Subcutaneous abdominal adipose tissue (tissue), 5 donors: ENCODE results near the gene GLTP.

Experiments
- H3K27ac ChIP-seq: one replicate; pipeline ENCODE4 v1.7.0; 2013; ENCODE audit warnings: low read depth, mild to moderate bottlenecking, inconsistent platforms, low read length, moderate library complexity
- H3K27me3 ChIP-seq, 5 donors: one replicate each; pipeline ENCODE4 v1.7.0; 2013; ENCODE audit warnings: low read length in 5 of 5, inconsistent platforms in 1 of 5; ENCODE audit not compliant: control insufficient read depth in 5 of 5, insufficient read depth in 4 of 5
- H3K36me3 ChIP-seq, 5 donors: one replicate each; pipeline ENCODE4 v1.7.0; 2013; ENCODE audit warnings: low read length in 5 of 5; ENCODE audit not compliant: control insufficient read depth in 5 of 5, insufficient read depth in 5 of 5
- H3K4me1 ChIP-seq, 5 donors: one replicate each; pipeline ENCODE4 v1.7.0; 2013; ENCODE audit warnings: low read length in 5 of 5, mild to moderate bottlenecking in 3 of 5, moderate library complexity in 1 of 5; ENCODE audit not compliant: control insufficient read depth in 5 of 5, insufficient read depth in 5 of 5
- H3K4me3 ChIP-seq, 5 donors: one replicate each; pipeline ENCODE4 v1.7.0; 2013; ENCODE audit warnings: low read length in 5 of 5, low read depth in 1 of 5
- H3K9ac ChIP-seq, 5 donors: one replicate each; pipeline ENCODE4 v1.7.0; 2013; ENCODE audit warnings: low read length in 5 of 5, mild to moderate bottlenecking in 4 of 5, moderate library complexity in 3 of 5
- H3K9me3 ChIP-seq, 5 donors: one replicate each; pipeline ENCODE4 v1.7.0; 2013; ENCODE audit warnings: low read length in 5 of 5; ENCODE audit not compliant: control insufficient read depth in 5 of 5
- donor health status: healthy.
- donor health status: healthy.
- donor health status: healthy.
- donor health status: healthy.
- donor health status: healthy.

The GLTP gene

DNA sequence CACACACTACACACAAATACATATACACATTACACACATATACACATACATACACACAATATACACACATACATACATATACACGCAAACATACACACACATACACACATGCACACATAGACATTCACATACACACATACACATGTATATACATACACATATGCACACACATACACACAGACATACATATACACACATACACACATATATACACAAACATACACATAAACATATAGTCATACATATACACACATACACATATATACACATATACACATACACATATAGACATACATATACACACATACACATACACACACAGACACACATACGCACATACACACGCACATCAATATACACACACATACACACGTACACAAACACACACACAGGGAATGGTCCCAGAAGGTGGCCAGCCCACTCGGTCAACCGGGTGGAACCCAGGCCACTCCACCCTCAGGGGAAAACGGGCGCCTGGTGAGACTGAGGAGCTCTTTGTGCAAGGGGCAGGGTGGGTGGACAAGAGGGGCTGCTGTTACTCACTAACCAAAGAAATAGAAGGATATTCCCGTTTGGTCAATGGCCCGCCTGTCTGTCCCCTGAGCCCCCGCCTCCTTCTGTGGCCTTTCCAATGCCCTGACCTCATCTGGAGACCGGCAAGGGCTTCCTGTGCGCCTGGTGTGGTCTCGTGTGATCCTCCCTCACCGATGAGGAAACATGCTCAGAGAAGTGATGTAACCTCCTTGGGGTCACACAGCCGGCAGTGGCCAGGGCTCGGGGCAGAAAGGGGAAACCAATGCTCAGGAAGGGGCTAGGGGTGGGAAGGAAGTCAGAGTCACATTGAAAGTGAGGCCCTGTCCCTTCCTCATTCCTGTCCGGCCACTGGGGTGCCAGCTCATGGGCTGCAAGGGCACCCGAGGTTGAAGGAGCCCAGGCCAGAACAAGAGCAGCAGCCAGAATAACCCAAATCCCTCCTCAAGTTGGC lies 52.5 kb downstream of the GLTP start:
- Histone ChIP-seq H3K9me3 (no peaks in the 10 kb centered on the region), H3K27ac (peak overlapping the region; percentile 39), H3K36me3 (no peaks in the 10 kb centered on the region), H3K9ac (no peak overlapping the region), H3K27me3 (peaks cover 7 to 20% (median 17%) of the 10 kb centered on the region in 5 donors), H3K4me3 (no peak overlapping the region), H3K4me1 (peaks cover 0 to 23% (median 1%) of the 10 kb centered on the region in 5 donors)

DNA sequence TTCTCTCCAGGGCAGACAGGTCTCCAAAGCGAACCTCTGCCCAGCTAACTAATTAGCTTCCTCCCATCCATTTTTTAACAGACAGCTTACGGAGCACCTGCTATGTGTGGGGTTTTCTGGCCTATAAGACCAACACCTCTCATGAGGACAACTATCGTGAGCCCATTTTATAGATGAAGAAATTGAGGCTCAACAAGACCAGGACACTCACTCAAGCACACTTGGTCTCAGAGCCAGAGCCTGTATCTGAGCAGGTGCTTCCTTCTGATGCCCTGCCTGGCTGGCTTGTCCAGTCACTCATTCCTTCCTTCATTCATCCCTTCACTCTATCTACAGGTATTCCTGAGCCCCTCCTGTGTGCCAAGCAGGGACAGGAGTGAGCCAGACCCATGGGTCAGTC lies 53.3 kb downstream of the GLTP start:
- no peak overlapping the region for H3K27ac ChIP-seq
- no peaks in the 10 kb centered on the region for H3K36me3 ChIP-seq
- H3K4me3 ChIP-seq: no peak overlapping the region
- H3K27me3 ChIP-seq: peaks cover 6 to 17% (median 10%) of the 10 kb centered on the region in 5 donors
- H3K4me1 ChIP-seq: peaks cover 0 to 21% (median 0%) of the 10 kb centered on the region in 5 donors
- no peaks in the 10 kb centered on the region for H3K9me3 ChIP-seq
- H3K9ac ChIP-seq: no peak overlapping the region

DNA sequence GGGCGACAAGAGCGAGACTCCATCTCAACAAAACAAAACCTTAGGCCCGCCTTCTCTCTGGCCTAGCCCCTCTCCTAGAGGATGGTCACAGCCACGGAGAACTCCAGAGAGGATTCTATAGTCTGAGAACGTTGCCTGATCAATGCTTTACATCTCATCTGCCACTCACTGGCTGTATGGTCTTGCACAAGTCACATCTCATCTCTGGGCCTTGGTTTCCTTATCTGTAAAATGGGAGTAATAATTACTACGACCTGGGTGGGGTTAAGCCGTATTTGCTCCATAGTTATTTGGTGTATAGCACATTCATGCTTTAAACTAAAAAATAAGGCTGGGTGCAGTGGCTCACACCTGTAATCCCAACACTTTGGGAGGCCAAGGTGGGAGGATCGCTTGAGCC lies 55.6 kb downstream of the GLTP start:
- Histone ChIP-seq H3K9me3 (no peaks in the 10 kb centered on the region), H3K27me3 (peaks cover 5 to 10% (median 5%) of the 10 kb centered on the region in 5 donors), H3K4me3 (no peak overlapping the region), H3K9ac (no peak overlapping the region), H3K36me3 (no peaks in the 10 kb centered on the region), H3K4me1 (peaks cover 0 to 13% (median 0%) of the 10 kb centered on the region in 5 donors), H3K27ac (no peak overlapping the region)

DNA sequence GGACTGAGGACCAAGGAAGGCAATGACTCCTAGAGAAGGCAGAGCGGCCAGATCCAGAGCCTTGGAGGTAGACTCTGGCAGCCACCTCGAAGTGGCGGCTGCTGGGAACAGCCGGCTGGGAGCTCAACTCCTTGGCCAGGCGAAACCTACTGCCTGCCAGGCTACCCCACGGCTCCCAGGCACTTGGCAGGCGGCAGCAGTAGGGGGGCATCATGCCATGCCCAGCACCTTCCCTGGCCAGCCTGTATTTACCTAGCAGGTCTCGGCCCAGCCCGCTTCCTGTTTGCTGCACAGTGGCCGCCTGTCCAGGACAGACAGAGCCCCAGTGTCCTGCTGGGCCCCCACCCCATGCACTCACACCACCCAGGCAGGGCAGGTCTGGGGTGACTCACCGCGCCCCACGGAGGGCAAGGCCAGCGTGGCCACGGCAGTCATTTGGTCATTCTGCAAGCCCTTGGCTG lies 57.4 kb downstream of the GLTP start:
- H3K27me3 ChIP-seq: peaks cover 5 to 15% (median 8%) of the 10 kb centered on the region in 5 donors
- no peaks in the 10 kb centered on the region for H3K36me3 ChIP-seq
- H3K9ac ChIP-seq: no peak overlapping the region
- H3K4me3 ChIP-seq: no peak overlapping the region
- no peaks in the 10 kb centered on the region for H3K9me3 ChIP-seq
- no peaks in the 10 kb centered on the region for H3K4me1 ChIP-seq
- H3K27ac ChIP-seq: no peak overlapping the region

DNA sequence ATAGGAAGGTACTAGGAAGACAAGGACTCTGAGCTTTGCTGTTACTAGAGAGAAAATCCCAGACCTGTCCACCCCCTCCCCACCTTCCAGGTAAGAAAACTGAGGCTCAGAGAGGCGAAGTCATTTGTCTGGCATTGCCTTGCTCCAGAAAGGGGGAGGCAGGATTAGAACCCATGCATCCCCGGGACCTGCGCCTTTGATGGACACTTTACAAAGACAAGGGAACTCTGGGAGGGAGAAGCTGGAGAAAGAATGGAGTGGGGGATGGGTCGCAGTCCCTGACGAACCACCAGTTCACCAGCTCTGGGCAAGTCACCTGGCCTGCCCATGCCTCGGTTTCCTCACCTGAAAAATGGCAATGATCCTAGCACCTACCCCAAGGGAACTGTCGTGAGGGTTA lies 57.9 kb downstream of the GLTP start:
- Histone ChIP-seq H3K4me1 (no peaks in the 10 kb centered on the region), H3K9me3 (no peaks in the 10 kb centered on the region), H3K27ac (no peak overlapping the region), H3K4me3 (no peak overlapping the region), H3K27me3 (peaks cover 5 to 20% (median 11%) of the 10 kb centered on the region in 5 donors), H3K36me3 (no peaks in the 10 kb centered on the region), H3K9ac (no peak overlapping the region)

DNA sequence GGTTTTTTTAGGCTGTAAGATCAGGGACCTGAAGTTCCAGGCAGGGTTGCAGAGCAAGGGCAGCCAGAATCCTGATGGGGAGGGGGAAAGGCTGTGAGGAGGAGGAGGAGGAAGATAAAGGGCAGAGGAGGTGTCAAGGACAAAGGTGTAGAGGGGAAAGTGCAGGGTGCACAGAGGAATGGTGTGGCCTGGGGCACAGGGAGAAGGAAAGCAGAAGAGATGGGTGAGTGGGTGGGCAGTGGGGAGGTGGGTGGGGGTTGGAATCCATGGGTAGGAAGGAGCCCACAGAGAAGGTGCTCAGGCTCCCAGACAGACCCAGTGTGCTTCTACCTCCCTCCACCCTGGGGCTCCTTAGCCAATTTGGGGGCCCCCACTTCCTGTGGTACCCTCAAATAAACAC lies 58.4 kb downstream of the GLTP start:
- Histone ChIP-seq H3K27ac (no peak overlapping the region), H3K9ac (no peak overlapping the region), H3K27me3 (peaks cover 5 to 22% (median 11%) of the 10 kb centered on the region in 5 donors), H3K4me1 (no peaks in the 10 kb centered on the region), H3K36me3 (no peaks in the 10 kb centered on the region), H3K4me3 (no peak overlapping the region), H3K9me3 (no peaks in the 10 kb centered on the region)

DNA sequence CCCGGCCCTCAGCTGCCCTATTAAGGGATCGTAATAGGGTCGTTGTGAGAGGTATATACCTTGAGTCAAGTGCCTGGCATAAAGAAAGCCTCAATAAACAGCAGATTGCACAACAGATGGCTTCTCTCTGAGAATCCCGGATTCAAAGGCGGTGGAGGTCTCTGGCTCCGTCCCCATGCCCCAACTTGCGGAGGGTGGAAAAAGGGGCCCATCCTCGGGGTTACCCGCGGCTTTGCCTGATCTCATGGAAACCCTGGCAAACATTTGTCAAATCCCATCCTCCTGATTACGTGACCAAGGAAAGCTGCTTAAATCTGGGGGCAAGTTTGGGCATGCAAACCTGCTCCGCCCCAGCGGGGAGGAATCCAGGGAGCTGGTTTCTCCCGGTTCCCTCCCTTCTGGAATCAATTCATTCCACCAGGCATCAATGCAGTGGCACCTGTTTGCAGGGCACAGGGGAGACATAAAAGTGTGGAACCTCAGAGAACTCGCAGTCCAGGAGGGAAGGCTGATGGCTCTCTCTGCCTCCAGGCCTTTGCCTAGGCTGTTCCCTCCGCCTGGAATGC lies 59.4 kb downstream of the GLTP start:
- H3K4me1 ChIP-seq: no peaks in the 10 kb centered on the region
- H3K36me3 ChIP-seq: no peaks in the 10 kb centered on the region
- H3K4me3 ChIP-seq: no peak overlapping the region
- H3K27me3 ChIP-seq: peaks cover 5 to 22% (median 11%) of the 10 kb centered on the region in 5 donors
- H3K27ac ChIP-seq: no peak overlapping the region
- no peaks in the 10 kb centered on the region for H3K9me3 ChIP-seq
- no peak overlapping the region for H3K9ac ChIP-seq

DNA sequence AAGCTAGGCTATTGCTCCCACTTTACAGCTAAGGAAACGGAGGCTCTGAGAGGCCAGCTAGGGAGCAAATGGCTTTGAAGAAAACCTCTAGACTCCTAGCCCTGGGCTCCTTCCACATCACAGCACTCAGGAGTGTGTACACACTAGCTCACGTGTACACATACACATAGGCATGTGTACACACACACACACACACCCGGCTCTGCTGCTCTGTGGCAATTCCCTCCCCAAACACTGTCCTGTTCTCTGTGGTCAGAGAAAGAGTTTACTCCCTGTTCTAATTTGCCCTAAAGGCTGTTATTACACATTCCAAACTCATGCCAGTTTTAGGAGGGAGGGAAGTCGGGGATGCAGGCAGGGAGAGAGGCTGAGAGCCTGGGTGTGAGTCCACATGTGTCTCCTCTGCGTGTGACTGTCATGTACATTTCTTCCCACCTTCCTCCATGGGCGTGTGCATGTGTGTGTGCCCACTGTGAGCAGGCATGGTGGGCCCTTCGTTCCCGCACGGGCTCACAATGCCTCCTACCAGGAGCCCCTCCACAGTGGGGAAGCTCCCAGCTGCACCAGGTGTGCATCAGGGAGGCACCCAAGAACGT lies 61.3 kb downstream of the GLTP start:
- H3K4me3 ChIP-seq: no peak overlapping the region
- peaks cover 5 to 22% (median 11%) of the 10 kb centered on the region in 5 donors for H3K27me3 ChIP-seq
- no peaks in the 10 kb centered on the region for H3K4me1 ChIP-seq
- H3K36me3 ChIP-seq: peaks cover 0 to 3% (median 0%) of the 10 kb centered on the region in 5 donors
- no peaks in the 10 kb centered on the region for H3K9me3 ChIP-seq
- no peak overlapping the region for H3K27ac ChIP-seq
- no peak overlapping the region for H3K9ac ChIP-seq

DNA sequence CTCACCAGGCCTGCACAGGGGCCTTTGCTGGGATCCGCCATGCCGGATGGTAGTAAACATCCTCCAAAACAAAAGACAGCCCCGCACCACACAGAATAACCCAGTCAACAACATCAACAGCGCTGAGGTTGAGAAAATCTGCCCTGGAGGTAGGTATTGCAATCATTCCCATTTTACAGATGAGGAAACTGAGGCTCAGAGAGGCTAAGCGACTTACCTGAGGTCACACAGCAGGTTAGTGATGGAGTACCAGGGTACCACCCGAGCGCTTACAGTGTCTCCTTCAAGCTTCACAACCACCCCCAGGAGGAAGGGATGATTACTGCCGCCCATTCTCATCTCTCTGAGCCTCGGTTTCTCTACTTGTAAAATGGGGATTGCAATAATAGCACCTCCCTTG lies 62.1 kb downstream of the GLTP start:
- peaks cover 5 to 22% (median 11%) of the 10 kb centered on the region in 5 donors for H3K27me3 ChIP-seq
- H3K36me3 ChIP-seq: peaks cover 0 to 4% (median 0%) of the 10 kb centered on the region in 5 donors
- H3K9me3 ChIP-seq: no peaks in the 10 kb centered on the region
- no peak overlapping the region for H3K9ac ChIP-seq
- no peaks in the 10 kb centered on the region for H3K4me1 ChIP-seq
- H3K27ac ChIP-seq: no peak overlapping the region
- H3K4me3 ChIP-seq: no peak overlapping the region
